CD8-positive, alpha-beta memory T cell (primary cell): ENCODE results near the gene ARMC8. TPM values are rescaled to one million over a fixed set of nuclear protein-coding genes. Genes with fewer than 3 reads are reported as not detected.
A peak's percentile ranks its signal among the peaks of the same experiment; 100 is the strongest.

Source experiments
- CTCF ChIA-PET: fragments of 350-600 bp; sonication (Branson Sonifier 250); formaldehyde crosslinking; loops from one replicate; lab custom pipeline; 2021; ENCODE audit warnings: antibody characterized with exemption; lab: Charles Lee
- POLR2A ChIA-PET: fragments of 350-600 bp; sonication (Branson Sonifier 250); formaldehyde crosslinking; loops from one replicate; lab custom pipeline; 2021; ENCODE audit warnings: antibody characterized with exemption; lab: Charles Lee
- DNase-seq, 5 donors: peaks; one replicate each; pipeline versions ENCODE4 v3.0.0 to v3.0.0-alpha.2; 2020 to 2022; ENCODE audit warnings: mixed read lengths in 1 of 5
- H3K27ac ChIP-seq: one replicate; pipeline ENCODE4 v1.7.0; 2013; ENCODE audit warnings: low read depth, mild to moderate bottlenecking, low read length, moderate library complexity
- H3K27me3 ChIP-seq: 2 replicates; pipeline ENCODE4 v1.7.0; 2013; ENCODE audit warnings: low read length, mild to moderate bottlenecking; ENCODE audit not compliant: insufficient read depth, poor library complexity, severe bottlenecking
- H3K36me3 ChIP-seq: 2 replicates; pipeline ENCODE4 v1.7.0; 2013; ENCODE audit warnings: mild to moderate bottlenecking, low read length, moderate library complexity; ENCODE audit not compliant: insufficient read depth
- H3K4me1 ChIP-seq: 2 replicates; pipeline ENCODE4 v1.7.0; 2013; ENCODE audit warnings: mild to moderate bottlenecking, low read length, moderate library complexity; ENCODE audit not compliant: insufficient read depth
- H3K4me3 ChIP-seq: 2 replicates; pipeline ENCODE4 v1.7.0; 2013; ENCODE audit warnings: mild to moderate bottlenecking, low read length
- H3K9me3 ChIP-seq: 2 replicates; pipeline ENCODE4 v1.7.0; 2013; ENCODE audit warnings: mild to moderate bottlenecking, low read length
- H3K27ac Mint-ChIP-seq, 8 donors: one replicate each; pipeline ENCODE4 v1.8.0; 2020 to 2021; ENCODE audit warnings: mixed read lengths in 8 of 8, mild to moderate bottlenecking in 6 of 8, inconsistent platforms in 3 of 8, moderate library complexity in 3 of 8
- H3K27me3 Mint-ChIP-seq, 2 donors: one replicate each; pipeline ENCODE4 v1.8.0; 2020 to 2021; ENCODE audit warnings: mixed read lengths in 2 of 2, mild to moderate bottlenecking in 1 of 2, moderate library complexity in 1 of 2
- H3K36me3 Mint-ChIP-seq, 3 donors: one replicate each; pipeline ENCODE4 v1.8.0; 2020 to 2021; ENCODE audit warnings: mixed read lengths in 3 of 3, inconsistent platforms in 1 of 3, mild to moderate bottlenecking in 1 of 3
- H3K4me1 Mint-ChIP-seq, 3 donors: one replicate each; pipeline ENCODE4 v1.8.0; 2020 to 2021; ENCODE audit warnings: mixed read lengths in 3 of 3, inconsistent platforms in 1 of 3, mild to moderate bottlenecking in 1 of 3
- H3K4me3 Mint-ChIP-seq, 7 donors: one replicate each; pipeline ENCODE4 v1.8.0; 2020 to 2021; ENCODE audit warnings: mixed read lengths in 7 of 7, mild to moderate bottlenecking in 6 of 7, moderate library complexity in 4 of 7, inconsistent platforms in 2 of 7
- H3K9me3 Mint-ChIP-seq, 5 donors: one replicate each; pipeline ENCODE4 v1.8.0; 2020 to 2022; ENCODE audit warnings: mixed read lengths in 5 of 5, mild to moderate bottlenecking in 3 of 5, moderate library complexity in 2 of 5, inconsistent platforms in 1 of 5
- polyA plus RNA-seq: library from polyadenylated mRNA; unstranded; fragments of 300-500 nt; fragmentation: Illumina TruSeq; gene quantifications from one replicate; pipeline ENCODE4 v1.2.3, GENCODE V29; 2021
- total RNA-seq, 2 experiments: library from RNA; stranded (reverse); gene quantifications; one replicate each; pipeline ENCODE4 v1.2.3, GENCODE V29; 2021

ARMC8 gene
- total and polyA plus RNA-seq, 3 experiments from 2014 or later, result 43.6 to 54.4 (median 47.7) TPM

DNA sequence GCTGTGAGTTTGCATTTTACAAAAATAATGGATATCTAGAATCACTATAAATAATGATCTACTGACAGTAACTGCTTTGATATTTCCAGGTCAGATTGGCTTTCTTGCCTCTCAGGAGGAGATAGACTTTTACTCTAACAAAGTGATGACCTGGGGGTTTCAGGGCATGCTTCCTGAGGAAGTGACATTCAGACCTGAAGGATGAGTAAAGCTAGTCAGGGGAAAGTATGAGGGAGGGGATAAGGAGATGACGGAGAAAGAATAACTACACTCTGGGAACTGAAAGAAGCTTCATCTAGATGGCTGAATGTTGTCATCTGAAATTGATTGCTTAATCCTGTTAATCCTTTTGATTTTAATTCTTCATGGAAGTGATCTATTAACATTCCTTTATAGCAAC, 32.2 kb downstream of the ARMC8 start:
- Histone ChIP-seq H3K4me1 (peaks cover 5% of the 10 kb centered on the region), H3K36me3 (peaks cover 17% of the 10 kb centered on the region), H3K4me3 (no peak overlapping the region), H3K27ac (no peak overlapping the region), H3K9me3 (no peaks in the 10 kb centered on the region), H3K27me3 (no peaks in the 10 kb centered on the region)
- Mint-ChIP-seq H3K36me3 (peaks cover 4 to 43% (median 17%) of the 10 kb centered on the region in 3 donors), H3K27me3 (no peaks in the 10 kb centered on the region), H3K4me1 (peaks cover 43 to 57% (median 55%) of the 10 kb centered on the region in 3 donors), H3K4me3 (no peak overlapping the region), H3K9me3 (no peaks in the 10 kb centered on the region), H3K27ac (peak overlapping the region in 5 of 8 donors; percentile 1 to 83 (median 52))
- DNase-seq, result no peak
- CTCF ChIA-PET, result interaction anchor here (0.9 kb wide), 1 partner anchor 12 kb away, joined by 3 read pairs; no protein-coding TSS in a partner anchor
- POLR2A ChIA-PET, result no interaction called here

DNA sequence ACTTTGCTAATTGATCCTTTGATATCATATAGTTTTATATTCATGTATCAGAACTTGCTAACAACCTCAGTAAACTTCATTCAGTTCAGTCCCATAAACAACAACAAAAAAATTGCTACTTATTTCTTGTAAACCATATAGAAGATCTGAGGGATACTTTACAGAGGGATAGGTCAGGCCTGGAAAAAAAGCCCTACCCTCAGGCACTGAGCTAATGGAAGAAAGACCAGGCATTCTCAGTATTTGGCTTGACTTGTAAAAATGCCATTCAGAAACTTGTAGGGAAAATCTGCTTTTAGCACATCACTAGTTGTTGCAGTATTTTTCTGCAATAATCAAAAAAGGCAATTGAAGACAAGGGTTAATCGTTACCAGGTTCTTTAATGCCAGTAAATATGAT, 33.1 kb downstream of the ARMC8 start:
- no peak overlapping the region for H3K27ac ChIP-seq
- Mint-ChIP-seq H3K9me3 (no peaks in the 10 kb centered on the region), H3K4me1 (peaks cover 43 to 56% (median 55%) of the 10 kb centered on the region in 3 donors), H3K4me3 (no peak overlapping the region), H3K27me3 (no peaks in the 10 kb centered on the region), H3K27ac (peak overlapping the region in 2 of 8 donors; percentile 8 to 13), H3K36me3 (peaks cover 4 to 49% (median 18%) of the 10 kb centered on the region in 3 donors)
- no peaks in the 10 kb centered on the region for H3K9me3 ChIP-seq
- H3K27me3 ChIP-seq, result no peaks in the 10 kb centered on the region
- peaks cover 5% of the 10 kb centered on the region for H3K4me1 ChIP-seq
- peaks cover 27% of the 10 kb centered on the region for H3K36me3 ChIP-seq
- CTCF ChIA-PET, result no interaction called here
- POLR2A ChIA-PET, result no interaction called here
- H3K4me3 ChIP-seq, result no peak overlapping the region
- DNase-seq, result no peak

DNA sequence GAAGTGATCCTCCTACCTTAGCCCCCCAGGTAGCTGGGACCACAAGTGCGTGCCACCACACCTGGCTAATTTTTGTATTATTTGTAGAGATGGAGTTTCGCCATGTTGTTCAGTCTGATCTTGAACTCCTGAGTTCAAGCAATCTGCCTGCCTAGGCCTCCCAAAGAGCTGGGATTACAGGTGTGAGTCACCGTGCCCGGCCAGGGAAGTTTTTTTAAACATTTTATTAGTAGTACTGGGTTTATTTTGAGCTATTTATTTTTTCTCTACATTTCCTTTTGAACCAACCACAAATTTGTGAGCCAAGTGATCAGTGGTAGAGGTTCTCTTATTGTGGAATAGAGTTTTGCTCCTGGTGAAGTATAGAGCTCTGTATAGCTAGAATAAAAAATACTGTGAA, 33.7 kb downstream of the ARMC8 start:
- H3K27me3 Mint-ChIP-seq, result no peaks in the 10 kb centered on the region
- POLR2A ChIA-PET, result no interaction called here

DNA sequence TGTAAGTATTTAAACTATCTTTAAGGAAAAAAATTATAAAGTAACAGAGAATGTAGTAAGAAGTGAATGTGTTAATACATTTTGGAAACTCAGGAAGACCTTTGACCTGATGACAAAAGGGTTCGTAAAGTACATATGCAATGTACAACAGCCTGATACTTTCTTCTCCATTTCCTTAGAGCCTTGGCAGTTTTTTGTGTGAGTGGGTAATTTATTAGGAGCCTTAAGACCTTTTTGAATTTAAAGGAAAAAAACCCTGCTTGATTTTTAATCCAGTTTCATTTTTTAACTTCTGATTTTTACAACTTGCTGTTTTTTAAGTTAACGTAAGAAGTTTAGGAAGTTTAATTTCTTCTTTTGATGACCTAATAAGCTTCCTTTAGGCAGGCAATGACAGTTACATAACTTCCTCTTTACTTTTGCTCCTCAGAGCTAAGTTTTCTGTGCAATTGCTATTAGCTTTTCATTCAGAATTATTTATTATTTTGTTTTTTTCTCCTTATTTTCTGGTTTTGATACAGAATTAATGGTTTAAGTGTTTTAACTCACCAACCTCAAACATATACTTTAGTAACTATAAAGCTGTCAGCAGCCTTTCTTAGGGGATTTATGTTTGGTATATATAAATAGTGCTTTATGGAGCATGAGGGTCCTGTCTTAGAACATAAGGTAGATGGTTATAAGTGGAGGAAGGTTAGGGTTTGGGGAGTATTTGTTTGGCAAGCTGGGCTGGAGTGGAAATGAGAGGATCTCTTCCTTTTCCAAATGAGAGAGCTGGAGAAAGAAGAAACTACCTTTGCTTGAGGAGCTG, 35.2 kb downstream of the ARMC8 start:
- Mint-ChIP-seq H3K4me1 (peaks cover 38 to 47% (median 46%) of the 10 kb centered on the region in 3 donors), H3K36me3 (peaks cover 4 to 60% (median 25%) of the 10 kb centered on the region in 3 donors), H3K27ac (peak overlapping the region in 7 of 8 donors; percentile 16 to 84 (median 76)), H3K27me3 (no peaks in the 10 kb centered on the region), H3K9me3 (no peaks in the 10 kb centered on the region), H3K4me3 (no peak overlapping the region)
- Histone ChIP-seq H3K36me3 (peaks cover 37% of the 10 kb centered on the region), H3K4me3 (no peak overlapping the region), H3K27me3 (no peaks in the 10 kb centered on the region), H3K4me1 (peaks cover 5% of the 10 kb centered on the region), H3K27ac (no peak overlapping the region), H3K9me3 (no peaks in the 10 kb centered on the region)
- no peak for DNase-seq
- ChIA-PET CTCF (no interaction called here), POLR2A (no interaction called here)

More for the DNA sequence above, 33.7 kb downstream of the ARMC8 start:
- Histone ChIP-seq H3K4me3 (no peak overlapping the region), H3K9me3 (no peaks in the 10 kb centered on the region), H3K36me3 (peaks cover 32% of the 10 kb centered on the region), H3K27ac (no peak overlapping the region), H3K4me1 (peaks cover 5% of the 10 kb centered on the region), H3K27me3 (no peaks in the 10 kb centered on the region)
- H3K4me3 Mint-ChIP-seq, result no peak overlapping the region
- H3K4me1 Mint-ChIP-seq, result peaks cover 43 to 56% (median 55%) of the 10 kb centered on the region in 3 donors
- peaks cover 4 to 53% (median 20%) of the 10 kb centered on the region in 3 donors for H3K36me3 Mint-ChIP-seq
- CTCF ChIA-PET, result no interaction called here
- no peak for DNase-seq
- no peaks in the 10 kb centered on the region for H3K9me3 Mint-ChIP-seq
- H3K27ac Mint-ChIP-seq, result peak overlapping the region in 3 of 8 donors; percentile 25 to 51 (median 36)

DNA sequence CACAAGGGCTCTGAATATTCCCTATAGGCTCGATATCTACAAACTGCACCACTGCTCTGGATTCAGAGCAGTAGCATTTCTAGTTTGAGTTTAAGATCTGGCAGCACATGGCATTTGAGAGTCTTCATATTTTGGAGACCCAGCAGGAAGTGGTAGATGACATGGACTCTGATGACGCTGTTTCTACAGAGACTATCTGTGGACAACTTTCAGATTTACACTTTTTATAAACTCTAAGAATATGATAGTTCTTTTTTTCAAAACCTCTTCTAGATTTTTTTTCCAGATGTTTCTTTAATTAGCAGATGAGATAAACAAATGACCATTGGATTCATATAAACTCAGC, 35.8 kb downstream of the ARMC8 start:
- Histone ChIP-seq H3K4me3 (no peak overlapping the region), H3K9me3 (no peaks in the 10 kb centered on the region), H3K36me3 (peaks cover 40% of the 10 kb centered on the region), H3K4me1 (peaks cover 5% of the 10 kb centered on the region), H3K27ac (no peak overlapping the region), H3K27me3 (no peaks in the 10 kb centered on the region)
- peaks cover 4 to 62% (median 25%) of the 10 kb centered on the region in 3 donors for H3K36me3 Mint-ChIP-seq
- peaks cover 34 to 42% (median 41%) of the 10 kb centered on the region in 3 donors for H3K4me1 Mint-ChIP-seq
- H3K27me3 Mint-ChIP-seq, result no peaks in the 10 kb centered on the region
- no peaks in the 10 kb centered on the region for H3K9me3 Mint-ChIP-seq
- H3K4me3 Mint-ChIP-seq, result no peak overlapping the region
- DNase-seq, result peak in 1 of 5 donors; percentile 4
- ChIA-PET CTCF (no interaction called here), POLR2A (no interaction called here)
- H3K27ac Mint-ChIP-seq, result peak overlapping the region in 6 of 8 donors; percentile 16 to 84 (median 76)

DNA sequence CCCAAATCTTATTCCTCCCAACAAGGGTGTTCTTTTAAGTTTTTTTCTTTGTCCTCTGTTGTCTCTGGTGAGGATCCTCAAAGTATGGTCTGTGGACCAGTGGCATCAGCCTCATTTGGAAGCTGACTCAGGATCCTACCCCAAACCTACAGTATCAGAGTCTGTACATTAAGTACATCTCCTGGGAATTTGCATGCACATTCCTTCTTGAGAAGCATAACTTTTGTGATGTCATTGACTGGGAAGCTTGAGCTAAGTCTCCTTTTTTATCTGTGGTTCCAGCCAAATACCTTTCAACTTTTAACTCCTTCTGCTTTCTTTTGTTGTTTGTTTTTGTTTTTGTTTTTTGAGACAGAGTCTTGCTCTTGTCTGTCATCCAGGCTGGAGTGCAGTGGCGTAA, 40.5 kb downstream of the ARMC8 start:
- CTCF ChIA-PET, result interaction anchor here (1.5 kb wide), 1 partner anchor 46 kb away, joined by 3 read pairs; no protein-coding TSS in a partner anchor
- Histone ChIP-seq H3K4me1 (peaks cover 3% of the 10 kb centered on the region), H3K9me3 (no peaks in the 10 kb centered on the region), H3K27ac (no peak overlapping the region), H3K4me3 (no peak overlapping the region), H3K36me3 (peaks cover 47% of the 10 kb centered on the region), H3K27me3 (no peaks in the 10 kb centered on the region)
- Mint-ChIP-seq H3K27me3 (no peaks in the 10 kb centered on the region), H3K4me3 (no peak overlapping the region), H3K27ac (peak overlapping the region in 2 of 8 donors; percentile 22 to 42), H3K36me3 (peaks cover 16 to 85% (median 36%) of the 10 kb centered on the region in 3 donors), H3K4me1 (peaks cover 4 to 8% (median 4%) of the 10 kb centered on the region in 3 donors), H3K9me3 (no peaks in the 10 kb centered on the region)
- POLR2A ChIA-PET, result no interaction called here
- no peak for DNase-seq

DNA sequence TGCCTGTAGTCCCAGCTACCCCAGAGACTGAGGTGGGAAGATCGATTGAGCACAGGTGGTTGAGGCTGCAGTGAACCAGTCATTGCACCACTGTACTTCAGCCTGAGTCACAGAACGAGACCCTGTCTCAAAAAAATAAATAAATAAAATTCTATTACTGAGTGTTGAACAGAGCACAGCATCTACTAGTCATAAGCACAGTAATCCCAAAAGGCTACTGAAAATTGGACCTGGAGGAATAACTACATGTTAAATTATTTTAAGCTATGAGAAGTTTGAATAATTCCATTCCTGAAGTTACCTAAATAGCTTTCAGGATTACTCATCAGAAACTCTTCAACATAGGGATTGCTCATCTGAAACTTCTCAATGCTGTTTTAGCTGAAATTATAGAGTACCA, 43.4 kb downstream of the ARMC8 start:
- DNase-seq, result no peak
- H3K9me3 ChIP-seq, result no peaks in the 10 kb centered on the region
- ChIA-PET CTCF (interaction anchor here (0.6 kb wide), 1 partner anchor 11 kb away, joined by 3 read pairs; no protein-coding TSS in a partner anchor), POLR2A (no interaction called here)
- peaks cover 21% of the 10 kb centered on the region for H3K36me3 ChIP-seq
- Mint-ChIP-seq H3K27ac (peak overlapping the region in 1 of 8 donors; percentile 22), H3K36me3 (peaks cover 11 to 82% (median 26%) of the 10 kb centered on the region in 3 donors), H3K27me3 (no peaks in the 10 kb centered on the region), H3K4me3 (no peak overlapping the region), H3K9me3 (no peaks in the 10 kb centered on the region), H3K4me1 (peaks cover 7 to 17% (median 13%) of the 10 kb centered on the region in 3 donors)
- H3K4me3 ChIP-seq, result no peak overlapping the region
- no peaks in the 10 kb centered on the region for H3K4me1 ChIP-seq
- H3K27me3 ChIP-seq, result no peaks in the 10 kb centered on the region
- no peak overlapping the region for H3K27ac ChIP-seq

DNA sequence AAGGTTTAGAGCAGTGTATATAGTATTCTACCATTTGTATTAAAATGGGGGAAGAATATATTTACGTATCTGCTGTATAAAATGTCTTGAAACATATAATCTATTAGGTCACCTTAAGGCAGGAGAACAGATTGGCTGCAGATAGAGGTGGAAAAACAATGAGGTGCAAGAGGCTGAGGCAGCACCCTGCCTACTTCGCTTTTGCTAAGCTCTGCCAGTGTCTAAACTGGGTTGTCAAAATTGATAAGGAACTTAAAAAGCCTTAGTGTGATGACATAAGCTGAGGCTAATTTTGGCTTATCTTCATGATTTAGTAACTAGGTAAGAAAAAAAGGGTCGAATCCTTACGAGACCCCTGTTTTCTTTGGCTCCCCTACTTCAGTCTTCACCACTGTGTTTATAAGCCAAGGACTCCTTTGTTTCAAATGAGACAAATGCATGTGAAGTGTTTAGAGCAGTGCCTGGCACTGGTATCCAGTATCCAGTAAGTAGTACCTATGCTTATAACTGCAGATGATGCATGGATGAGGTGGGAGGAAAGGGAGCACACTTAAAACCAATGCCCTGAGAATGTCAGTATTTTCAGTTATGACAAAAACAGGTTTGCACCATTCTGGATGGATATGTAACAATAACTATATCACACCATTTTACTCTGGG, 45.7 kb downstream of the ARMC8 start:
- no peak overlapping the region for H3K27ac Mint-ChIP-seq
- H3K4me1 ChIP-seq, result no peaks in the 10 kb centered on the region
- peaks cover 7 to 17% (median 13%) of the 10 kb centered on the region in 3 donors for H3K4me1 Mint-ChIP-seq
- peaks cover 17 to 81% (median 28%) of the 10 kb centered on the region in 3 donors for H3K36me3 Mint-ChIP-seq
- H3K4me3 ChIP-seq, result no peak overlapping the region
- no peaks in the 10 kb centered on the region for H3K9me3 Mint-ChIP-seq
- H3K4me3 Mint-ChIP-seq, result no peak overlapping the region
- POLR2A ChIA-PET, result no interaction called here
- H3K9me3 ChIP-seq, result no peaks in the 10 kb centered on the region
- H3K27me3 ChIP-seq, result no peaks in the 10 kb centered on the region
- no peaks in the 10 kb centered on the region for H3K27me3 Mint-ChIP-seq
- no peak for DNase-seq
- CTCF ChIA-PET, result no interaction called here
- peaks cover 7% of the 10 kb centered on the region for H3K36me3 ChIP-seq
- H3K27ac ChIP-seq, result no peak overlapping the region
